H54 (cell line): ENCODE results near the gene THRSP.
A peak's percentile ranks its signal among the peaks of the same experiment; 100 is the strongest.
"Not testable (repeated sequence)": the region's sequence is repeated elsewhere in the genome, so short reads cannot be mapped to it uniquely, and the experiment has no call there.

Source experiments
- DNase-seq: peaks from one replicate; pipeline ENCODE4 v3.0.0; 2011; ENCODE audit warnings: low spot score, mixed read lengths; ENCODE audit not compliant: insufficient read length
- FAIRE-seq: peaks from 3 replicates; lab custom pipeline; 2011; peaks lifted over from hg19 to GRCh38; lab: Jason Lieb, UNC
- POLR2A ChIP-seq: IDR thresholded peaks from 2 replicates; pipeline ENCODE4 v1.6.1; 2011; ENCODE audit warnings: low read depth, mild to moderate bottlenecking, low read length

The THRSP gene

GRCh38 chr11:78045851-78046485 is 17.7 kb upstream of the THRSP start:
- DNase-seq (peak; percentile 66), FAIRE-seq (no peak)
- TF ChIP-seq POLR2A: no peak

GRCh38 chr11:78046486-78046854 is 17.2 kb upstream of the THRSP start:
- no peak for FAIRE-seq
- DNase-seq: no peak

GRCh38 chr11:78048561-78048960 is 15.1 kb upstream of the THRSP start:
- TF ChIP-seq POLR2A: no peak
- FAIRE-seq (no peak), DNase-seq (no peak)

More at GRCh38 chr11:78046486-78046854, 17.2 kb upstream of the THRSP start:
- no peak for TF ChIP-seq POLR2A

- no peak for TF ChIP-seq POLR2A
- FAIRE-seq: no peak
- no peak for DNase-seq
Observed at GRCh38 chr11:78049348-78049747, 14.3 kb upstream of the THRSP start.

GRCh38 chr11:78050964-78051831 is 12.5 kb upstream of the THRSP start:
- DNase-seq (no peak), FAIRE-seq (no peak)
- no peak for TF ChIP-seq POLR2A

GRCh38 chr11:78054971-78055370 is 8.7 kb upstream of the THRSP start:
- no peak for DNase-seq
- TF ChIP-seq POLR2A: no peak
- no peak for FAIRE-seq

GRCh38 chr11:78056093-78056492 is 7.6 kb upstream of the THRSP start:
- FAIRE-seq: no peak
- no peak for DNase-seq
- no peak for TF ChIP-seq POLR2A

- no peak for DNase-seq
- no peak for FAIRE-seq
- TF ChIP-seq POLR2A: no peak
Observed at GRCh38 chr11:78057462-78058055, 6.1 kb upstream of the THRSP start.

- not testable (repeated sequence) for FAIRE-seq, DNase-seq
Observed at GRCh38 chr11:78059749-78060328, 3.8 kb upstream of the THRSP start.

- FAIRE-seq (no peak), DNase-seq (no peak)
- TF ChIP-seq POLR2A: no peak
Observed at GRCh38 chr11:78060533-78060932, 3.1 kb upstream of the THRSP start.

GRCh38 chr11:78061088-78061920 is 2.4 kb upstream of the THRSP start:
- no peak for TF ChIP-seq POLR2A
- FAIRE-seq (no peak), DNase-seq (no peak)

GRCh38 chr11:78061921-78062311 is 1.7 kb upstream of the THRSP start:
- FAIRE-seq (no peak), DNase-seq (no peak)
- no peak for TF ChIP-seq POLR2A

- TF ChIP-seq POLR2A: no peak
- FAIRE-seq: no peak
- no peak for DNase-seq
Observed at GRCh38 chr11:78062671-78063070, 990 bp upstream of the THRSP start.

- no peak for TF ChIP-seq POLR2A
- no peak for DNase-seq
- FAIRE-seq: no peak
Observed at GRCh38 chr11:78065203-78065602, 1.5 kb downstream of the THRSP start.
